NCI-H1092 treated with DMSO at 0.1 percent for 48 hours (cell line): ENCODE measurements around the gene ARL4A.
"Not testable (repeated sequence)": the region's sequence is repeated elsewhere in the genome, so short reads cannot be mapped to it uniquely, and the experiment has no call there.

ENCODE experiments used
- DNase-seq: peaks from one replicate; lab custom pipeline; 2025; lab: John Stamatoyannopoulos, UW

ARL4A gene

GRCh38 chr7:12686891-12687717 is at the start of gene ARL4A:
TSS of gene ARL4A (plus strand) at chr7:12687633. CDS start at chr7:12688255, 622 bp downstream.
- peak; percentile 99 for DNase-seq

- no peak for DNase-seq
Observed at GRCh38 chr7:12637819-12638592, 49.4 kb upstream of the ARL4A start.

GRCh38 chr7:12638851-12639456 is 48.5 kb upstream of the ARL4A start:
- peak; percentile 57 for DNase-seq

GRCh38 chr7:12640299-12641096 is 46.9 kb upstream of the ARL4A start:
- no peak for DNase-seq

GRCh38 chr7:12641196-12641595 is 46.2 kb upstream of the ARL4A start:
- no peak for DNase-seq

- DNase-seq: no peak
Observed at GRCh38 chr7:12642508-12642907, 44.9 kb upstream of the ARL4A start.

- no peak for DNase-seq
Observed at GRCh38 chr7:12643001-12643643, 44.3 kb upstream of the ARL4A start.

- no peak for DNase-seq
Observed at GRCh38 chr7:12643644-12644043, 43.8 kb upstream of the ARL4A start.

- DNase-seq: not testable (repeated sequence)
Observed at GRCh38 chr7:12645212-12645611, 42.2 kb upstream of the ARL4A start.

GRCh38 chr7:12646139-12646538 is 41.3 kb upstream of the ARL4A start:
- DNase-seq: no peak

- DNase-seq: no peak
Observed at GRCh38 chr7:12647364-12648219, 39.8 kb upstream of the ARL4A start.

- no peak for DNase-seq
Observed at GRCh38 chr7:12648704-12649261, 38.6 kb upstream of the ARL4A start.

GRCh38 chr7:12649348-12649747 is 38.1 kb upstream of the ARL4A start:
- no peak for DNase-seq

- no peak for DNase-seq
Observed at GRCh38 chr7:12650080-12650479, 37.4 kb upstream of the ARL4A start.

- no peak for DNase-seq
Observed at GRCh38 chr7:12653110-12653509, 34.3 kb upstream of the ARL4A start.

GRCh38 chr7:12653518-12653917 is 33.9 kb upstream of the ARL4A start:
- no peak for DNase-seq

- no peak for DNase-seq
Observed at GRCh38 chr7:12655161-12655560, 32.3 kb upstream of the ARL4A start.

GRCh38 chr7:12660423-12660822 is 27.0 kb upstream of the ARL4A start:
- not testable (repeated sequence) for DNase-seq

- not testable (repeated sequence) for DNase-seq
Observed at GRCh38 chr7:12660986-12661385, 26.4 kb upstream of the ARL4A start.

GRCh38 chr7:12661581-12661980 is 25.9 kb upstream of the ARL4A start:
- DNase-seq: no peak
